HCT116 (cell line): ENCODE data around the gene ING1. TPM values are rescaled to one million over a fixed set of nuclear protein-coding genes. Genes with fewer than 3 reads are reported as not detected.

ENCODE experiments used
- ATAC-seq: fragments of 200-7000 bp; cut with Tn5 transposase; 2 replicates; pipeline ENCODE4 v1.9.1; 2020; ENCODE audit warnings: mild to moderate bottlenecking, moderate library complexity
- BruUV-seq: library from RNA; stranded (reverse); fragments of 400-500 nt; replicated peaks from 2 replicates; lab custom pipeline; 2021; lab: Mats Ljungman, UMichigan
- CTCF ChIA-PET: fragments of 300-600 bp; sonication (Branson Sonifier 250); formaldehyde crosslinking; loops from one replicate; lab custom pipeline; 2021; ENCODE audit warnings: antibody characterized with exemption; lab: Charles Lee
- POLR2A ChIA-PET: fragments of 300-600, 350-600 bp; sonication (Branson Sonifier 250); formaldehyde crosslinking; loops from one replicate; lab custom pipeline; 2021; ENCODE audit warnings: antibody characterized with exemption; lab: Charles Lee
- RAD21 ChIA-PET, 2 experiments: fragments of 300-600 bp; sonication (Branson Sonifier 250); formaldehyde crosslinking; loops; one replicate each; lab custom pipeline; 2023; ENCODE audit warnings: low total read pairs in 2 of 2; ENCODE audit not compliant: uncharacterized antibody in 2 of 2, unreplicated experiment in 2 of 2, low non-redundant PET in 1 of 2; lab: Charles Lee
- DNase-seq: peaks from one replicate; pipeline ENCODE4 v3.0.0-alpha.2; 2010; ENCODE audit warnings: low read depth, low spot score
- H2AFZ ChIP-seq: fragments of 200-600 bp; shearing (Covaris generic), sonication (generic); 2 replicates; pipeline ENCODE4 v1.6.1; 2017; ENCODE audit warnings: low read depth, mixed run types, mixed read lengths, antibody characterized with exemption, low read length; ENCODE audit not compliant: poor library complexity, severe bottlenecking
- H3K27ac ChIP-seq: 2 replicates; pipeline ENCODE4 v1.5.1; 2012; ENCODE audit warnings: low read depth, low read length
- H3K27me3 ChIP-seq: fragments of 200-600 bp; sonication (generic); 2 replicates; pipeline ENCODE4 v1.6.1; 2016; ENCODE audit warnings: mixed run types, low read length, mixed read lengths; ENCODE audit not compliant: insufficient read depth
- H3K36me3 ChIP-seq, 2 experiments: fragments of 200-500 bp in 1 of 2; fragments of 200-600 bp in 1 of 2; sonication (Bioruptor generic) in 1 of 2; sonication (generic) in 1 of 2; 2 replicates each; pipeline versions ENCODE4 v1.5.1 to v1.6.1; 2014 to 2016; ENCODE audit warnings: low read length in 2 of 2, inconsistent platforms in 1 of 2, mixed read lengths in 1 of 2, mixed run types in 1 of 2; ENCODE audit not compliant: insufficient read depth in 2 of 2, control insufficient read depth in 1 of 2
- H3K4me1 ChIP-seq, 2 experiments: fragments of 200-600 bp in 1 of 2; sonication (generic) in 1 of 2; 2 replicates each; pipeline versions ENCODE4 v1.5.1 to v1.6.1; 2012 to 2017; ENCODE audit warnings: low read length in 2 of 2, inconsistent platforms in 1 of 2, mild to moderate bottlenecking in 1 of 2, mixed read lengths in 1 of 2, mixed run types in 1 of 2, moderate library complexity in 1 of 2; ENCODE audit not compliant: insufficient read depth in 2 of 2, control insufficient read depth in 1 of 2
- H3K4me2 ChIP-seq: fragments of 200-600 bp; sonication (generic); 2 replicates; pipeline ENCODE4 v1.6.1; 2017; ENCODE audit warnings: mixed run types, low read length, mixed read lengths
- H3K4me3 ChIP-seq, 2 experiments: fragments of 200-600 bp in 1 of 2; sonication (generic) in 1 of 2; replicated peaks in 1 of 2; 2 replicates each; pipeline ENCODE4 v1.5.1; 2011 to 2016; ENCODE audit warnings: low read length in 2 of 2, control low read depth in 1 of 2, low read depth in 1 of 2, mild to moderate bottlenecking in 1 of 2, mixed read lengths in 1 of 2, mixed run types in 1 of 2
- H3K79me2 ChIP-seq: fragments of 200-600 bp; sonication (generic); 2 replicates; pipeline ENCODE4 v1.6.1; 2017; ENCODE audit warnings: mild to moderate bottlenecking, mixed run types, low read length, moderate library complexity, mixed read lengths; ENCODE audit not compliant: insufficient read depth
- H3K9ac ChIP-seq: fragments of 200-600 bp; sonication (generic); 2 replicates; pipeline ENCODE4 v1.6.1; 2016; ENCODE audit warnings: low read length, mixed read lengths
- H3K9me2 ChIP-seq: fragments of 200-600 bp; sonication (generic), shearing (Covaris generic); 2 replicates; pipeline ENCODE4 v1.6.1; 2017; ENCODE audit warnings: mixed run types, mild to moderate bottlenecking, moderate library complexity; ENCODE audit not compliant: insufficient read depth
- H3K9me3 ChIP-seq, 2 experiments: fragments of 200-500 bp in 1 of 2; fragments of 200-600 bp in 1 of 2; sonication (Bioruptor generic) in 1 of 2; sonication (generic) in 1 of 2; 2 replicates each; pipeline ENCODE4 v1.6.1; 2014 to 2017; ENCODE audit warnings: low read length in 2 of 2, mixed read lengths in 2 of 2, inconsistent platforms in 1 of 2, low read depth in 1 of 2, mild to moderate bottlenecking in 1 of 2, mixed run types in 1 of 2, moderate library complexity in 1 of 2; ENCODE audit not compliant: control insufficient read depth in 1 of 2, insufficient read depth in 1 of 2
- H4K20me1 ChIP-seq: fragments of 200-600 bp; sonication (generic), shearing (Covaris generic); 2 replicates; pipeline ENCODE4 v1.6.1; 2017; ENCODE audit warnings: mixed run types, mild to moderate bottlenecking, moderate library complexity; ENCODE audit not compliant: insufficient read depth
- CBX3 ChIP-seq: IDR thresholded peaks from 2 replicates; pipeline ENCODE4 v1.6.1; 2012; ENCODE audit warnings: low read depth
- CEBPB ChIP-seq: IDR thresholded peaks from 2 replicates; pipeline ENCODE4 v1.6.1; 2012; ENCODE audit warnings: low read depth
- ELF1 ChIP-seq: IDR thresholded peaks from 2 replicates; pipeline ENCODE4 v1.6.1; 2012; ENCODE audit warnings: low read depth, borderline replicate concordance
- EZH2 ChIP-seq: fragments of 200-600 bp; sonication (generic); IDR thresholded peaks from 2 replicates; pipeline ENCODE4 v1.6.1; 2017; ENCODE audit warnings: antibody characterized with exemption, mixed run types
- FOSL1 ChIP-seq: IDR thresholded peaks from 2 replicates; pipeline ENCODE4 v1.6.1; 2012; ENCODE audit warnings: low read depth
- JUND ChIP-seq: IDR thresholded peaks from 2 replicates; pipeline ENCODE4 v1.6.1; 2012
- POLR2AphosphoS5 ChIP-seq: IDR thresholded peaks from 2 replicates; pipeline ENCODE4 v1.6.1; 2011; ENCODE audit warnings: mild to moderate bottlenecking, low read depth, low read length, moderate library complexity
- RAD21 ChIP-seq: IDR thresholded peaks from 2 replicates; pipeline ENCODE4 v1.6.1; 2012; ENCODE audit warnings: low read depth, mild to moderate bottlenecking
- SIN3A ChIP-seq: IDR thresholded peaks from 2 replicates; pipeline ENCODE4 v1.6.1; 2012; ENCODE audit warnings: low read depth
- SP1 ChIP-seq: IDR thresholded peaks from 2 replicates; pipeline ENCODE4 v1.6.1; 2012; ENCODE audit warnings: low read depth
- SRF ChIP-seq: IDR thresholded peaks from 2 replicates; pipeline ENCODE4 v1.6.1; 2012; ENCODE audit warnings: low read depth
- ZNF274 ChIP-seq: fragments of 200-500 bp; sonication (Bioruptor generic); IDR thresholded peaks from 2 replicates; pipeline ENCODE4 v1.6.1; 2014; ENCODE audit warnings: mild to moderate bottlenecking, low read depth, low read length, inconsistent platforms
- intact Hi-C: fragments of 100-400 bp; cut with micrococcal nuclease; formaldehyde crosslinking; loops from 2 replicates; pipeline ENCODE4 v1.10.0; 2022
- total RNA-seq: library from RNA; stranded (reverse); gene quantifications from one replicate; pipeline ENCODE4 v1.2.1, GENCODE V29; 2021; ENCODE audit not compliant: unreplicated experiment
- TF ChIP-seq, protein P1 (sequence below): IDR thresholded peaks from 2 replicates; pipeline ENCODE4 v1.6.1; 2012
- TF ChIP-seq, protein P2 (sequence below): IDR thresholded peaks from 2 replicates; pipeline ENCODE4 v1.6.1; 2012
- TF ChIP-seq, protein P3 (sequence below): IDR thresholded peaks from 2 replicates; pipeline ENCODE4 v1.6.1; 2012; ENCODE audit warnings: low read depth

Gene ING1
- total RNA-seq, 1 experiment from 2014 or later = 27.0 TPM

DNA sequence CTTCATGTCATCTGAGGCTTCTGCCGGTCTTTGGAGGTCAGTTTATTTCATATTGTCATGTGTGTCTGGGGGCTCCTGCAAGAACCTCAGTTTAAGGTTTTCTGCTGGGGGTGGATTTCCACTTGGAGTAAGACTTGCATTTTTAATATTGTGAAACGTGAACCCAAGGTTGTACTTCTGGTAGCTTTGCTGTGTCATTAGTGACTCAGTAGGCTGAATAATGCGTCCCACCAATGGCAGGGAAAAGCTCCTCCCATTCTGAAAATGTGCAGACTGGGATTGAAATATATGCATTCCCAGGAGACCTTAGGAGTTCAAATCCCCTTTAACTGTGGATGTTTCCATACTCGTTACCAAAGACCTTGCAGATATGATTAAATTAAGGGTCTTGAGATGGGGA is 46.2 kb downstream of the ING1 start:
- ChIA-PET RAD21 (no interaction called here), CTCF (no interaction called here), POLR2A (no interaction called here)
- H3K27me3 ChIP-seq = no peaks in the 10 kb centered on the region
- no peaks in the 10 kb centered on the region for H3K9me3 ChIP-seq
- no peaks in the 10 kb centered on the region for H3K79me2 ChIP-seq
- DNase-seq (no peak), ATAC-seq (no peak)
- no peak overlapping the region for H3K9ac ChIP-seq
- no peaks in the 10 kb centered on the region for H3K36me3 ChIP-seq
- no peak overlapping the region for H2AFZ ChIP-seq
- no peak overlapping the region for H3K4me2 ChIP-seq
- intact Hi-C loops = no loop called here
- H3K27ac ChIP-seq = no peak overlapping the region
- H3K9me2 ChIP-seq = no peaks in the 10 kb centered on the region
- BruUV-seq = no TSS peak
- TF ChIP-seq SIN3A (no peak), ZNF274 (no peak), SP1 (no peak), RAD21 (no peak), SRF (no peak), POLR2AphosphoS5 (no peak), FOSL1 (no peak), CBX3 (no peak), ELF1 (no peak), EZH2 (no peak), CEBPB (no peak), JUND (no peak)
- TF ChIP-seq, protein P1, sequence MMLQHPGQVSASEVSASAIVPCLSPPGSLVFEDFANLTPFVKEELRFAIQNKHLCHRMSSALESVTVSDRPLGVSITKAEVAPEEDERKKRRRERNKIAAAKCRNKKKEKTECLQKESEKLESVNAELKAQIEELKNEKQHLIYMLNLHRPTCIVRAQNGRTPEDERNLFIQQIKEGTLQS = no peak
- TF ChIP-seq, protein P2, sequence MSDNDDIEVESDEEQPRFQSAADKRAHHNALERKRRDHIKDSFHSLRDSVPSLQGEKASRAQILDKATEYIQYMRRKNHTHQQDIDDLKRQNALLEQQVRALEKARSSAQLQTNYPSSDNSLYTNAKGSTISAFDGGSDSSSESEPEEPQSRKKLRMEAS = no peak
- TF ChIP-seq, protein P3, sequence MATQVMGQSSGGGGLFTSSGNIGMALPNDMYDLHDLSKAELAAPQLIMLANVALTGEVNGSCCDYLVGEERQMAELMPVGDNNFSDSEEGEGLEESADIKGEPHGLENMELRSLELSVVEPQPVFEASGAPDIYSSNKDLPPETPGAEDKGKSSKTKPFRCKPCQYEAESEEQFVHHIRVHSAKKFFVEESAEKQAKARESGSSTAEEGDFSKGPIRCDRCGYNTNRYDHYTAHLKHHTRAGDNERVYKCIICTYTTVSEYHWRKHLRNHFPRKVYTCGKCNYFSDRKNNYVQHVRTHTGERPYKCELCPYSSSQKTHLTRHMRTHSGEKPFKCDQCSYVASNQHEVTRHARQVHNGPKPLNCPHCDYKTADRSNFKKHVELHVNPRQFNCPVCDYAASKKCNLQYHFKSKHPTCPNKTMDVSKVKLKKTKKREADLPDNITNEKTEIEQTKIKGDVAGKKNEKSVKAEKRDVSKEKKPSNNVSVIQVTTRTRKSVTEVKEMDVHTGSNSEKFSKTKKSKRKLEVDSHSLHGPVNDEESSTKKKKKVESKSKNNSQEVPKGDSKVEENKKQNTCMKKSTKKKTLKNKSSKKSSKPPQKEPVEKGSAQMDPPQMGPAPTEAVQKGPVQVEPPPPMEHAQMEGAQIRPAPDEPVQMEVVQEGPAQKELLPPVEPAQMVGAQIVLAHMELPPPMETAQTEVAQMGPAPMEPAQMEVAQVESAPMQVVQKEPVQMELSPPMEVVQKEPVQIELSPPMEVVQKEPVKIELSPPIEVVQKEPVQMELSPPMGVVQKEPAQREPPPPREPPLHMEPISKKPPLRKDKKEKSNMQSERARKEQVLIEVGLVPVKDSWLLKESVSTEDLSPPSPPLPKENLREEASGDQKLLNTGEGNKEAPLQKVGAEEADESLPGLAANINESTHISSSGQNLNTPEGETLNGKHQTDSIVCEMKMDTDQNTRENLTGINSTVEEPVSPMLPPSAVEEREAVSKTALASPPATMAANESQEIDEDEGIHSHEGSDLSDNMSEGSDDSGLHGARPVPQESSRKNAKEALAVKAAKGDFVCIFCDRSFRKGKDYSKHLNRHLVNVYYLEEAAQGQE = no peak
- no peaks in the 10 kb centered on the region for H4K20me1 ChIP-seq
- no peak overlapping the region for H3K4me3 ChIP-seq
- peaks cover 0 to 6% of the 10 kb centered on the region in 2 experiments; a peak in 1 of 4 replicates for H3K4me1 ChIP-seq
